Measurements from ENCODE around the gene AGAP5.

The AGAP5 gene

DNA sequence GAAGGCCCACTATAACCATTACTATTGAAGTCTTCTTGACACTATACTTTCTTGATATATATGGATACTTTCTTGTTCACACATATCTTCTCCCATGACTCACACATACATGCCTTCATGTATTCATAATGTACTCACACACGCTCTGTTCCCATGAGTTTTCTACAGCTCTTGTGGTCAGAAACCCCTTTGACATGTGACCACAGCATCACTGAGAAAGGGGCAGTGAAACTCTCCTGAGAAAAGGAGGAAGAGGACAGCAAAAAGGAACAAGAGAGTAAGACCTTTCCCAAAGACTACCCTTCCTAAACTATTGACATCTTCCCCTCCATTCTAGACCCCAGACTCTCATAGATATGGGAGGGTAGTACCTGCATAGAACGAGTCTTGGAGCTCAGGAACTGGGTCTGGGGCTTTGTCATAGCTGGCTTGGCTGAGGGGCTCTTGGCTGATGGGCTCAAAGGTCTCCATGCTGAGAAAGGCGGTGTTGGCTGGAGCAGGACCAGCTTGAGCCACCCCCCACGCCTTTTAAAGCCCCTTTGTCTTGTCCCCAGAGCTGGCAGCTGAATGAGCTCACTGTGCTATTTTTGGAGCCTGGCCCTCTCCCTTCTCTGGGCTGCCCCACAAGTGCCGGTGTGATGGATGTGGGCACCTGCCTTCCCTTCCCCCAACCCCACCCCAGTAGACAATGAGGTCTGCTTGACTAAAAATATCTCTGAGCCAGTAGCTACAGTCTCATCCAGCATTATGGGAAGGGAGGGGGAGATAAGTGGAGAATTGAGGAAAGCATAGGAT, 47.2 kb downstream of the AGAP5 start:
- DNase-seq = no peak

DNA sequence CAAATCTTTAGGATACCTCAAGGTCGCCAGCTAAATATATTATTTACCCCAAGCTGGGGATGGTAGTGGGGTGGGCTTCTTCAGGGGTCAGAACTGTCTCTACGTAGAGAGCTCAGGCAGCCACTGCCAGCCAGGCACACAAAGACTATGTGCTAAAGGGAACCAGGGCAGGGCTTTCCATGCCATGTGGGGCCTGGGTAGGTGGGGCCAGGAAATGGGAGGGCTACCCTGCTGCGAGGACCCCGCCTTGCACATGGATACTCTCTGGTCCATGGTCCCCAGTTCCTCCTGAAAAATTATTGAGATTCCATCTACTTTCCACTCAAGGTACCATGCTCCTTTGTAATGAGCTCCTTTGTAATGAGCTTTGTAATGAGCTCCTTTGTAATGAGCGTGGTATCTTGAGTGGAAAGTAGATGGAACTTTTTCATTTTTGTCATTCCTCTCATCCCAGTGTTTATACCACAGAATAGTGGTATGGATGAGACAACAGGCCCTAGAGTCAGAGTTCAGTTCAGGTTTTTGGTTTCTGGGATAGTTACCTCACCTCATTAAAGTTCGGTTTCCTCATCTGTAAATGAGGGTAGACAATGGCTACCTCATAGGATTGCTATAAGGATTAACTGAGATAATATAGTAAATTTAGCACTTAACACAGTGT, 47.9 kb downstream of the AGAP5 start:
- no peak for DNase-seq

DNA sequence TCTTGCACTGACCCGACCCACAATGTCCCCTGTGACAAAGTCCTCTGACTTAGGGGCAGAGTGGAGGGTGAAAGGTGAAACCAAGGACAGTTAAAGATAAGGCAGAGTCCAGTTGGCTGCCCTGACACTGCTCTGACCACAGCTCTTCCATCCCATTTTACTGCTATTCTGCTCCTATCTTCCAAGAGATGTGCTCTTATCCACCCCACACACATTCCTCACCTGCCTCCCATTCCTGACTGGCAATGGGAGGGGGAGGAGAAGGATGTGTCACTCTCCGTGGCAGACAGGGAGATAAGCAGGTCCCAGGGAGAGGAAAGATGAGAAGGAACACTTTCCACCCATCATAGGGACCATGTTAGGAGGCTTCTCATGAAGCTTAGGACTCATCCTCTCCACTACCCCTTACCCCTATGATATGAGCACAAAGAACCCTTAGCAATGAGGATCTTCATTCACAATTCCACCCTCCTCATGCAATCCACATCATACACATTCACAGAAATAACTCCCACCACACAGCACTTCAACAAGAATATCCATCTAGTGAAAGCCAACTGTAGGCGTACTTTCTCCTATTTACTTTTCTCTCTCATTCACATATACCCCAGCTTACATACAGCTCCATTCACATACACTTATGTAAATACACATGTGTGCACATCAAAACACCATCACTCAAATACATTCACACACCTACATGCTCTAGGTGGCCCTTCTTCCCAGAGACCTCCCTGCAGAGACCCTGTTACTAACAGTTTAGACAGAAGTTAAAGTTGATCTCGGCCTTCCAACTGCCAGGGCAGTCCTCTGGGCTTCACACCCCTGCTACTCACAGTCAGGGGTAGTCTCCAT, 48.7 kb downstream of the AGAP5 start:
- no peak for DNase-seq

DNA sequence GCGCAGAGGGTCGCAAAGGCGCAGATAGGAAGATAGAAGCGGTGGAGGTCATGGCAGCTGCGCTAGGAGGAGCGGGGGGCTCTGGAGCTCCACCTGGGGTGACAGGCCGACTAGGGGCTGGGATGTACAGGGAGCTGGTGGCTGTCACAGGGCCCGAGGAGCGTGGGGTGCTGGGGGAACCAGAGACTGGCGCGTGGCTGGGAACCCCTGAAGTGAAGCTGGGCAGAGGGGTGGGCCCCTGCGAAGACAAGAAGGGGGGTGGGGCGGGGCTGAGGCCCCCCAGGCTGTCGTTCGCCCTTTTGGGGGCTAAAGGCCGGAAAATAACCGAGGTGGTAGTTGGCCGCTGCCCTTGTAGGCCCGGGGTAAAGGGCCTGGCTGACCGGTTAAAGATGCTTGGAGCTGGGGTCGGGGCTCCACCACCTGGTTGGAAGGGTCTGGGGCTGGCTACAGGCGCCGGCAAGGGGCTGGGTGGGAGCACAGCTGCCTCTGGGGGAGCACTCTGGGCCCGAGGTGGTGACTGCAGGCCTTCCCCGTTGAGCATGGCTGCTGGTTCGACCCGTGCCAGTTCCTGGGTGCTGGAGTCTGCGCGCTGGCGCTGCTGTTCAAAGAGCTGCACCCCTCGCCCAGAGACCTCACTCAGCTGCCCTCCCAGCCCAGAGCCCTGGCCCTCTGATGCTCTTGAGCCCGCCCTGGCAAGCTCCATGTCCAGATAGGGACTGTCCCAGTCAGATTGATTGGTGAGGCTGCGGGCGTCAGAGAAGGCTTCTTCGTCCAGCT, 49.8 kb downstream of the AGAP5 start:
- DNase-seq = no peak

DNA sequence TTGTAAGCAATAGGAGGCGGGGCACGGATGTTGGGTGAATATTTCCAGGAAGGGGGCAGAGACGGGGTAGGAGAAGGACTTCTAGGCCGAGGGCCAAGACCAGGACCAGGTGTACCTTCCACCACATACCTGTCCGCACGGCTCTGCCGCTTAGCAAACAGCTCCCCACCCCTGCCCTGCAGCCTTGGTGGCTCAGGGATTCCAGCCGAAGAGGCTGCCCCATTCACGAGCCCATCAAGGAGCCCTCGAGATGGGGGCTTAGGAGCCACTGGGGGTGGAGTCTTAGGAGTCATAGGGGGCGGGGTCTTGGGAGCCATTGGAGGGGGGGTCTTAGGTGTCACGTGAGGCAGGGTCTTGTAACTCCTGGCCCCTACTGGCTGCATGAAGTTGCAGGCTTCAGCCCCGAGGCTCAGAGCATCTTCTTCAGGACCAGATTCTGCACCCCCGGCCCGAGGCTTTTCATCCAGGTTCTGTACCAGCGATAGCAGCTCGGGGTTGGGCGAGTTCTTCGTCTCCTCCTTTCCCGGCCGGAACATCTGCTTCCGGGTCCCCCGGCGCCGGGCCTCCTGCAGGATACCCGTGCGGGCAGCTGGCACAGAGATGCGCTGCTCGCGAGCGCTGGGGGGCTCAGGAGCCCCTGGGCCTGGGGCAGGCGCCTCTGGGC, 50.6 kb downstream of the AGAP5 start:
- peak; percentile 7 for DNase-seq

DNA sequence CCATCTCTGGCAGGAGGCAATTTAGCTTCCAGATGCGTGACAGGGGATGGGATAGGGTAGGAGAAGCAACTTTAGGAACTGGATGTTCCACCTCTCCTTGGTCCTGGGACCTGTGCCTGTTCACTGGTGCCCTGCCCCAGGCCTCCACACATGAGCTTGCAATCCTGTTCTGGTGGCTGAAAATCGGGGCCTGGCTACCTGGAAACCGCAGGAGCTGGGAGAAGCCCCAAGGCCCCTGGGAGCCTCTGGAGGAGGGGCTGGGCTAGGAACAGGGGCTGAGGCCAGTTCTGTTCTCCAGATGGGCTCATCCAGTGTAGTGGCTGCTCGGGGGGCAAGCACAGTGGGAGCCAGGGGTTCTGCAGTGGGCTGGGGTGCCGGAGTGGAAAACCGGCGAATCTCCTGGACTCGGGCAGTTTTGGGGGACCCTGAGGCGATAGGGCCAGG, 51.3 kb downstream of the AGAP5 start:
- no peak for DNase-seq

DNA sequence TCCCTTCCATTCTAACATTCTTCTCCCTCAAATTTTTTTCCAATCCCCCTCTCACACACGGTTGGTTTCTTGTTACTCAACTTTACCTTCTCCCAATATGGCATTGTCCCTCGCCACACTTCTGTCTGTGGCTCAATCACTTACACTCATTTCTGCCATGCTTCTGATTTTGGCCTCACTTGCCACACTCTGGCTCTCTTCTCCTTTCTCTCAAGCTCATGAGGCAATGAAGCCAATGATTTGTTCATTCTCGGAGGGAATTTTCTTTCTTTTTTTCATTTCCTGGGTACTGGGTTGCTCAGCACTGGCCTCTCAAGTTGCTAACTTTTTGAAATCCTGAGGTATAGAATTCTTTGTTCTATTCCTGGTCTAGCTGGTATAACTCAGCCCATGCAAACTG, 52.7 kb downstream of the AGAP5 start:
- no peak for DNase-seq

DNA sequence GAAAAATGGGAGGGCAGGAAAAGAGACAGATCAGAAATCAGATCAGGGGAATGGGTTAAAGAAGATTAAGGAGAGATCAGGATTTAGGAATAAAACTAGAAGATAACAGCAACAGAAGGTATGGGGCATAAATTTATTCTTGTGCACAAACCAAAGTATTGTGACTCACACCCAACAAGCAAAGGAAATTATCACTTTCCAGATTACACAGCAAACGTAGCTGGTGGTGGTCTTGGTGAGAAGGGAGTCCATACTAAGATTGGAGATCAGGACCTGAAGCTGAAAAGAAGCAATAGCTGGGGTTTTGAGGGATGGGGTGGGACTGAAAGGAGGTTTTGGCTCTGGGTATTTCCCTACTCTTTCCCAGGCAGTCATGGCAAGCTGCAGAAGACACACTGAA, 53.1 kb downstream of the AGAP5 start:
- no peak for DNase-seq

DNA sequence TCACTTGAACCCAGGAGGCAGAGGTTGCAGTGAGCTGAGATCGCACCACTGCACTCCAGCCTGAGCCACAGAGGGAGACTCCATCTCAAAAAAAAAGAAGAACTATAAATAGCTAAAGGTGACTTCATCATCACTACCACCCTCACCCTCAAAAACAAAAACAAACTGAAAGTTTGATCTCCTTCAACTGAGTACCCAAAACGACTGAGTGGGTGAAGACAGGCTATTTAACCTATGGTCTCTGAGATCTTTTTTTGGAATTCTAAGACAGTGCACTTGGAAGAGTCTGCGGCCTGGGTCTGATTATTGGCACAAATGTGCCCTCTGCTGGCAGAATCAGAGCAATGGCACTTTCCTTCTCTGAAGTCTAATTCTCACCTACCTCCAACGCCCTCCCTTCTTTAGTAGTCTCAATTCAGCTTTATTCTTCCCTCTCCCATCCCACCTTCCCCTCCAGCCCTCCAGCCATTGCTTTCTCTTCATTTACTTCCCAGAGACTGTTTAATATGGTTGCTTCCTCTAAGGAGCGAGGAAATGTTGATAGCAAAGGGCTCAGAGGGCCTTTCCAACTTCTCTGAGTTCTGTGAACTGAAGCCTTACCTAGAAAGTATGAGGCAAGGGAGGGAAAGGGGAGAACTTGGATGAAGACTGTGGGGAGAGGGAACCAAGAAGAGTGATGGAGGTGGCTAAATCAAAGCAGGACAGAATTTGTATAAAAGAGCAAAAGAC, 53.7 kb downstream of the AGAP5 start:
- peak; percentile 73 for DNase-seq

DNA sequence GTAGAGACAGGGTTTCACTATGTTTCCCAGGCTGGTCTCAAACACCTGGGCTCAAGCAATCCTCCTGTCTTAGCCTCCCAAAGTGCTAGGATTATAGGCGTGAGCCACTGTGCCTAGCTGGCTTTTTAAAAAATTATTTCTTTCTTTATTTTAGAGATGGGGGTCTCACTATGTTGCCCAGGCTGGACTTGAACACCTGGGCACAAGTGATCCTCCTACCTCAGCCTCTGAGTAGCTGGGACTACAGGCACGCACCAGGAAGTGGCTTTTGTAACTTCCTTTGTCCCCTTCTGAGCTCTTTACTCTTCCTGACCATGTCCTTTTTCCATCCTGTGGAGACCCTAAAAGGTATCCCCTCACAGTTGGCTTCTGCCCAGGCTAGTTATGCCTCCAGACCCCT, 54.5 kb downstream of the AGAP5 start:
- DNase-seq = no peak

DNA sequence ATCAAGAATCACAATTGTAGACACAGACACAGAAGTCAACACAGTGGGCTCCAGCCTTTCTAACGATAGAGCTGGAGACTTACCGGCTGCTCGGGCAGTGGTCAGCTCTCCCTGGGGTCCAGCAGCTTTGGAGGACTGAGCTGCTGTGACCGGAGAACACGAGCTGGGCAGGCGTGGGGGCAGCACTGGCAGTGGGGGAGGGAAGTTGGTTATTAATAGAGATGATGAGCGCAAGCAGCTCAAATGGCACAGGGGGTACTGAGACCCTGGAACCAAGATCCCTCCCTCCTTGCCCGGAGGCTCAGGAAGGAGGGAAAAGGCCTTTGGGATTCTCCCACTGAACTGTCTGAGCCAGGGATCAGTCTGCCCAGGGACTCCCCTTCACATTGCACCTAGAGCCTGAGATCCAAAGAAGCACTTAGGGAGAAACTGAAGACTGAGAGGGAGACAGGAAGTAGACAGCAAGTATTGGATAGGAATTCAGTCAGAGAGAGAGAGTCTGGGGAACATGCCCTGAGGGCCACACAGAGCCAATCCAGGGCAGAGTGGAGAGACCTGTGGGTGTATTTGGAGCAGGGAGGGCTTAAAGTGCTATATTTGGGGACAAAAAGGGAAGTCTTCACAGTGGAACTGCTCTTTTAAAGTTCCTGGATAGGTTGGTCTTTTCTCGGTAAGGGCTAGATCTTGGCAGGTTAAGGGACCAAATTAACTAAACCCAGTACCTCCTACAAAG, 56.4 kb downstream of the AGAP5 start, which contains the start of gene MYOZ1:
Gene MYOZ1 (minus strand): TSS at position 147 of the 733 bp plus-strand sequence. CDS start 1,457 bp downstream, outside the sequence.
- no peak for DNase-seq

DNA sequence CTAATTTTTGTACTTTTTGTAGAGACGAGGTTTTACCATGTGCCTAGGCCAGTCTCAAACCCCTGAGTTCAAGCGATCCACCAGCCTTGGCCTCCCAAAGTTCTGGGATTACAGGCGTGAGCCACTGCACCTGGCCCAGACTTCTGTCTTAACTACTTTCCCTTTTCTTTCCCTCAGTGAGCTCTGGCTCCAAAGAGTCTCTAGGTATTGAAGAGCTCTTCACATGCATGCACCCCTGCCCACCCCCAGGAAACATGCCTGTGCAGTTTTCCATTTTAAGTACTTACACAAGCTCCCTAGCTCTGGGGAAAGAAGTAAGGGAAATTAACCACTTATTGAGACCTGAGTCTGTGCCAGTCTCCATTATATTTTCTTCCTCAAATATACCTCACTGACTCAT, 58.6 kb downstream of the AGAP5 start:
- DNase-seq = no peak

DNA sequence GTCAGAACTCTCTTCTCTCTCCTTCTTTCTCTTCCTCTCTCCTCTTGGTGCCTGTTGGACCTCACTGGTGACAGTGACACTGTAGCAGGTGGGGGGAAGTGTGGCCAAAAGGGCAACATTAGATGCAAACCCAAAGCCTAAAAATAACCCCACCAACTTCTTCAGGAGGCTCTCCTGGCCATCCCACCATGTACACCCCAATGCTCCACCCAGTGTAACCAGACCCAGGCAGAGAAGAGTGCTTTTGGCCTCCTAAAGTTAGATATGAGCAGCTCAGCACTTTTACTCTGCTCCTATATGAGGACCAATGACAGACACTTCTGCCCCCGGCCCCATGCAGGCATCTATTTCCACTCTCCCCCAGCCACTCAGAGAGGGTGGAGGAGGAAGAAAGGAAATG, 62.1 kb downstream of the AGAP5 start:
- no peak for DNase-seq

DNA sequence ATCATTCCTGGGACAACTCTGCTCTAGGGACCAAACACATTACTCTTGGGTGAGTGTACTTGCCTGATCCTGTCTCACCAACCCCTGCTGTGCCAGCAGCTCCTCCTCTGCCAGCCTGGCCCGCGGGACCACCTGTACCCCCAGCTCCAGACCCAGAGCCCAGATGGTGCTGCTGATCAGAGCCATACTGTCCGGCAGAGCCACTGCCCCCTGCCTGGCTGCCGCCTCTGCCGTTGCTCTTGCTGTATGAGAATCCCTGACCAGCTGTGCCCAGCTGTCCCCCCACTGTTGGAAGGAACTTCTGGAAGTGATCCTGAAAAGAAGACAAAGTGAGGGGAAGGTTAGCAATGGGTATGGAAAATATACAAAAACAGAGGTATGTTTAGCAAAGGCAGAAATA, 63.5 kb downstream of the AGAP5 start:
- DNase-seq = no peak

DNA sequence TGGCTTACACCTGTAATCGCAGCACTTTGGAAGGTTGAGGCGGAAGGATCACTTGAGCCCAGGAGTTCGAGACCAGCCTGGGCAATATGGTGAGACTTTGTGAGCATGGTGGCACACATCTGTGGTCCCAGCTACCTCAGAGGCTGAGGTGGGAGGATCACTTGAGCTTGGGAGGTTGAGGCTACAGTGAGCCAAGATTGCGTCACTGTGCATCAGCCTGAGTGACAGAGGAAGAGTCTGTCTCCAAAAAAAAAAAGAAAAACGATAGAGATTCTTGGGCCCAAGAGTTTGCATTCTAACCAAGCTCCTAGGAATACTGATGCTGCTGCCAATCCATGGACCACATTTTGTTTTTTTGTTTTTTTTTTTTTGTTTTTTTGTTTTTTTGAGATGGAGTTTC, 68.7 kb downstream of the AGAP5 start:
- no peak for DNase-seq

DNA sequence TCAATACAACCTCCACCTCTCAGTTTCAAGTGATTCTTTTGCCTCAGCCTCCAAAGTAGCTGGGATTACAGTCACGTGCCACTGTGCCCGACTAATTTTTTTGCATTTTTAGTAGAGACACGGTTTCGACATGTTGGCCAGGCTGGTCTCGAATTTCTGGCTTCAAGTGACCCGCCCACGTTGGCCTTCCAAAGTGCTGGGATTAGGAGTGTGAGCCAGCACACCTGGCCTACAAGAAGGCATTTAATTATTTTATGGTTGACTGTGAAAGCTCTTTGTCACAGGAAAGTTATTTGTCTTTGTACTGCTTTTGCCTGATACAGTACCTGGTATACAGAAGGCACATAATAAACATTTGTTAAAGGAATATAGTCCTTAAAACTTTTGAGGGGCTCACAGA, 69.5 kb downstream of the AGAP5 start:
- DNase-seq = no peak

DNA sequence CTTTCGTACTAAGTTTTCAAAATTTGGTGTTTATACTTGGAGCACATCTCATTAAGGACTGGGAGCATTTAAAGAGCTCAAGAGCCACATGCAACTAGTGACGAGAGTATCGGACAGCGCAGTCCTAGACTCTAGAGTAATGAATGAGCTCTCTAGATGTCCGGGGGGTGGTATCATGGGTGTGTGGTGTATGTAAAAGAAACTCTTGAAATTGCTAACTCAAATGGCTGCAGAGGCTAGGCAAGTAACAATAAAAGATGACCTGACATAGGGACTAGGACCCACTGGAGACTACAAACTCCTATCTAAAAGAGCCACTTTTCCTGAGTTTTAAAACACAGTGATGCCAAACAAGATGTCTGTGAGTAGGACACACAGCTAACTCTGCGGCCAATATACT, 70.6 kb downstream of the AGAP5 start:
- DNase-seq = no peak

DNA sequence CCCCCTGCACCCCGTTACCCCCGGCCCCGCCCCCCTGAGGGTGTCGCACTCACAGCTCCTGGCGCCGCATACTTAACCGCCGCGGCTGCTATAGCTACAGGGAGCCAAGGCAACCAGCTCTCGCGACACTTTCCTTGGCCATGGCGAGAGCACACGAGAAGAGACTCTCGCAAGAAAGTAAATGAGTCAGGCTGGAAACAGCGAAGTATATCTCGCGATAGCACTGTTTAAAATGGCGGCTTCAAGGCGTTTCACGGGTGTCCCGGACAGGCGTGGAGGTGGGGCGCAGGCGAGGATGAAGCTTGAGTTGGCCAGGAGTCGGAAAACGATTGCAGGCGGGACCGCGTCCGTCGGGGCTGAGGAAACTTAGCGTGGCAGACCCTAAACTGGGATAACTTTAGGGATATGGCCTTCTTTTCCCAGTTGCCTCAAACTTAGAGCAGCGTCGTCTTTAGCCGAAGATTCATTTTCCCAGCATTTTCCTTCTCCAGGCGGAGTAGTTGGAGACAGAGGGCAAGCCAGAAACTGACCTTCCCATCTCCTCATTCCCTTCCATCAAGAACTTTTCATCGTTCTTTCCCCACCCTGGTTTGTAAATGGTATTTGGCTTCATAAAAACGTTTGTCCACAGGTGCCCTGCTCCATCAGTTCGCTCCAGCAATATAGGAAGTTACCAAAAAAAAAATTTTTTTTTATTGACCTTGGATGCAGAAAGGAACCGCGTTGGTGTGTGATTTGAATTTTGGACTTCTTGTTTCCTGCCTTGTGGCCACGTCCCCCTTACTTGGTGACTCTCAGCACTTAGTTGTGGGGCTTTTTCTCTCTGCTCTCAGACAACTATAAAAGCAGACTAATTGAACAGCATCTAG, 71.8 kb downstream of the AGAP5 start:
- DNase-seq = peak; percentile 97

DNA sequence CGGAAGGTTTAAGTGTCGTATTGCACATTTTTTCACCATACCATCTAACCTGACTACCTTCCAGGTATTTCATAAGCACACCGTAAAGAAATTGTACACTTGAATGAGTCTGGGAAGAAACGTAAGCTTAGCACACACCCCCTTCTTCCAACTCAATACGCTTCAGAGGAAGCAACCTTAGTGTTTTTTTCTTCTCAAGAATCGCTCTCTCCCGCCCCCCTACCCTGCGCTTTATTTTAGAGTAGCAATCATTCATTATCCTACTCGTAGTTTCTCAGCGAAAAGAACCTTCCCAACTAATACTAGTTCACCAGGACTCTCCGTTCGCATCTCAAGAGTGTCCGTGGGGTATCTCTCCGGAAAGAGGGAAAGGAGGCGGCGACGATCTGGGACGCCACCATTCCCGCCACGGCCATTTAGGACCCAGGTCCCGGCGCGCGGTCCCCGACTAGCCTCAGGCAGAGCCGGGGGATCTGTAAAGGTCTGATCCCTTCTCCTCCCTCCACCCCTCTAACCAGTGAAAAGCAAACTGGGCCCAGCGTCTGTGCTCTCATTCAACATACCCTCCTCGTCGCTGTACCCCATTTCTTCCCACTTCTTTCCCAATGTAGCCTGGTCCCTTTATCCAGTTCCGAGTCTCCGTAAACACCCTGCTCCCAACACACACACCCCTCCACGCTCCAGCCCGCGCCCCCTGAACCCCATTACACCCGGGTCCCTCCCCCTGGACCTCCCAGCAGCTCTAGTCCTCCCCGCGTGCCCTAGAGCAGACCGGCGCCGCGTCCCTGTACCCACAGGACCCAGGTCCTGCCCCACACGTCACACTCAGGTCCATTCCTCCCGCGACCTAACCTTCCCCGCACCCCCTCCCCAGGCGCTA, 72.7 kb downstream of the AGAP5 start:
- peak; percentile 20 for DNase-seq

Data from CD4-positive, alpha-beta T cell treated with Interleukin-17A for 1 hour (primary cell).